ENCODE measurements around the gene ARHGEF26. TPM values are rescaled to one million over a fixed set of nuclear protein-coding genes. Genes with fewer than 3 reads are reported as not detected.
A peak's percentile ranks its signal among the peaks of the same experiment; 100 is the strongest.

ARHGEF26 gene
- total RNA-seq, 1 experiment from 2014 or later = 7.2 TPM

- TF ChIP-seq ZBTB33 (IDR thresholded peaks at IDR 0.05; ENCODE audit: extremely low read depth, insufficient replicate concordance, low read length) = no peak
These were observed 130.4 kb downstream of the ARHGEF26 start (continued) for GRCh38 chr3:154251610-154252009.

GRCh38 chr3:154252759-154253638 lies 131.8 kb downstream of the ARHGEF26 start:
- ChIA-PET RAD21 (ENCODE audit: low non-redundant PET in 1 of 2, low total read pairs in 2 of 2, uncharacterized antibody in 2 of 2, unreplicated experiment in 2 of 2) (no interaction called here), POLR2A (no interaction called here), CTCF (interaction anchor here (0.9 to 1.6 kb wide), 7 partner anchors 9 to 478 kb away, joined by 3 to 4 read pairs (median 3); no protein-coding TSS in a partner anchor)
- Histone ChIP-seq H3K27ac (ENCODE audit: low read depth, low read length) (no peak overlapping the region), H2AFZ (ENCODE audit: low read depth, low read length, poor library complexity, severe bottlenecking) (no peak overlapping the region), H3K9me2 (ENCODE audit: insufficient read depth) (no peaks in the 10 kb centered on the region), H4K20me1 (ENCODE audit: insufficient read depth) (no peaks in the 10 kb centered on the region), H3K27me3 (ENCODE audit: insufficient read depth, low read length) (no peaks in the 10 kb centered on the region), H3K36me3 (ENCODE audit: control insufficient read depth in 1 of 2, insufficient read depth in 2 of 2, low read length in 2 of 2) (peaks cover 8 to 19% of the 10 kb centered on the region in 2 experiments; a peak in 3 of 4 replicates), H3K9ac (ENCODE audit: low read length) (no peak overlapping the region), H3K4me2 (ENCODE audit: low read length) (no peak overlapping the region), H3K79me2 (ENCODE audit: insufficient read depth, low read length) (no peaks in the 10 kb centered on the region), H3K4me3 (replicated peaks in 1 of 2; ENCODE audit: low read depth in 1 of 2, low read length in 2 of 2) (no peak overlapping the region), H3K9me3 (ENCODE audit: control insufficient read depth in 1 of 2, insufficient read depth in 1 of 2, low read depth in 1 of 2, low read length in 2 of 2) (no peaks in the 10 kb centered on the region), H3K4me1 (ENCODE audit: control insufficient read depth in 1 of 2, insufficient read depth in 2 of 2, low read length in 2 of 2) (no peaks in the 10 kb centered on the region)
- no TSS peak for BruUV-seq (replicated peaks)
- intact Hi-C loops (cut with micrococcal nuclease) = loop anchor here (1.0 to 10.0 kb wide), 4 partner anchors 157 to 1228 kb away; no protein-coding TSS in a partner anchor
- ATAC-seq (peak; percentile 95), DNase-seq (ENCODE audit: low read depth, low spot score) (peak; percentile 71)
- TF ChIP-seq CTCF (IDR thresholded peaks at IDR 0.05 in 2 of 3, conservative IDR thresholded peaks at IDR 0.05 in 1 of 3; ENCODE audit: borderline replicate concordance in 1 of 3, insufficient read depth in 1 of 3, low read depth in 2 of 3, low read length in 2 of 3) = peak; percentile 82 to 93 (median 84)
- no peak for TF ChIP-seq YY1 (IDR thresholded peaks at IDR 0.05; ENCODE audit: extremely low read depth, insufficient replicate concordance, low read depth, low read length)
- TF ChIP-seq RAD21 (IDR thresholded peaks at IDR 0.05; ENCODE audit: low read depth) = peak; percentile 86
- TF ChIP-seq SIN3A (IDR thresholded peaks at IDR 0.05; ENCODE audit: low read depth) = peak; percentile 47; the same call in 1 of the 2 replicates
- no peak for TF ChIP-seq JUND (IDR thresholded peaks at IDR 0.05)

Data from HCT116 (cell line).